ENCODE data around the gene WWC2. TPM values are rescaled to one million over a fixed set of nuclear protein-coding genes. Genes with fewer than 3 reads are reported as not detected.

WWC2 gene
- total RNA-seq, 1 donor from 2014 or later = 18.2 TPM

DNA sequence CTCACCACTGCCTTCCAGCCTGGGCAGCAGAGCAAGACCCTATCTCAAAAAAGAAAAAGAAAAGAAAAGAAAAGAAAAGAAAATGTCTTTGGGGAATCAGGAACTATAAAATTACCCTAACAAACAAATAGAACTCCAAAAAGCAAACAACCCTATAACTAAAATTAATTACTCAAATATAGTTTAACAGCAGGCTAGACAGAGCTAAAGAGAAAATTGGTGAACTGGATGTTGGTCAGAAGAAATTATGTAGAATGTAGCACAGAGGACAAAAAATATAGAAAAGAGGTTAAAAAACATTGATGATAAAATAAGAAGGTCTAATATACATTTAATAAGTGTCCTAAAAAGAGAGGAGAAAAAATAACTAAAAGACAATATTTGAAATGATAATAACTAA, 27.8 kb upstream of the WWC2 start:
- Mint-ChIP-seq H3K4me3 (ENCODE audit: unreplicated experiment) (no peak overlapping the region), H3K27me3 (ENCODE audit: unreplicated experiment) (no peaks in the 10 kb centered on the region), H3K4me1 (ENCODE audit: low read depth, unreplicated experiment) (no peaks in the 10 kb centered on the region), H3K27ac (ENCODE audit: unreplicated experiment) (no peak overlapping the region), H3K36me3 (ENCODE audit: unreplicated experiment) (peaks cover 29% of the 10 kb centered on the region), H3K9me3 (ENCODE audit: unreplicated experiment) (peaks cover 7% of the 10 kb centered on the region)
- TF ChIP-seq, protein P1, sequence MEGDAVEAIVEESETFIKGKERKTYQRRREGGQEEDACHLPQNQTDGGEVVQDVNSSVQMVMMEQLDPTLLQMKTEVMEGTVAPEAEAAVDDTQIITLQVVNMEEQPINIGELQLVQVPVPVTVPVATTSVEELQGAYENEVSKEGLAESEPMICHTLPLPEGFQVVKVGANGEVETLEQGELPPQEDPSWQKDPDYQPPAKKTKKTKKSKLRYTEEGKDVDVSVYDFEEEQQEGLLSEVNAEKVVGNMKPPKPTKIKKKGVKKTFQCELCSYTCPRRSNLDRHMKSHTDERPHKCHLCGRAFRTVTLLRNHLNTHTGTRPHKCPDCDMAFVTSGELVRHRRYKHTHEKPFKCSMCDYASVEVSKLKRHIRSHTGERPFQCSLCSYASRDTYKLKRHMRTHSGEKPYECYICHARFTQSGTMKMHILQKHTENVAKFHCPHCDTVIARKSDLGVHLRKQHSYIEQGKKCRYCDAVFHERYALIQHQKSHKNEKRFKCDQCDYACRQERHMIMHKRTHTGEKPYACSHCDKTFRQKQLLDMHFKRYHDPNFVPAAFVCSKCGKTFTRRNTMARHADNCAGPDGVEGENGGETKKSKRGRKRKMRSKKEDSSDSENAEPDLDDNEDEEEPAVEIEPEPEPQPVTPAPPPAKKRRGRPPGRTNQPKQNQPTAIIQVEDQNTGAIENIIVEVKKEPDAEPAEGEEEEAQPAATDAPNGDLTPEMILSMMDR (IDR thresholded peaks at IDR 0.05; ENCODE audit: partially characterized antibody, unreplicated experiment) = no peak
- no peak for DNase-seq

DNA sequence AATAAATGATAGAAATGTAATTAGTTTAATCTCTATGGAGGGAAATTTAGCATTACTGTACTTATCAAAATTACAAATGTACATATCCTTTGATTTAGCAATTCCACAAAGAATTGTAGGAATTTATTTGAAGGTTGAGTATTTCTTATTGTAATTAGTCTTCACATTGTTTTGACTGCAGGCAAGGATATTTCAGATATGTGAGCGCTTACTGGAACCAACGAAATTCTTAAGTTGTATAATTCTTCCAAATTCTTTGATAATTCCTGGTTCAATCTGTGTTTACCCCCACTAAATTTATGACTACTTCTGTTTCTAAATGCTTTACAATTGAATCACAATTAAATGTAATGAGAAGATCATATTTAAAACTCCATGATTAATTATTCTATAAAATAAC, 26.9 kb upstream of the WWC2 start:
- DNase-seq = no peak
- Mint-ChIP-seq H3K4me1 (ENCODE audit: low read depth, unreplicated experiment) (no peaks in the 10 kb centered on the region), H3K9me3 (ENCODE audit: unreplicated experiment) (peaks cover 7% of the 10 kb centered on the region), H3K27ac (ENCODE audit: unreplicated experiment) (no peak overlapping the region), H3K4me3 (ENCODE audit: unreplicated experiment) (no peak overlapping the region), H3K27me3 (ENCODE audit: unreplicated experiment) (no peaks in the 10 kb centered on the region), H3K36me3 (ENCODE audit: unreplicated experiment) (peaks cover 29% of the 10 kb centered on the region)
- TF ChIP-seq, protein P1 (IDR thresholded peaks at IDR 0.05; ENCODE audit: partially characterized antibody, unreplicated experiment) = no peak

DNA sequence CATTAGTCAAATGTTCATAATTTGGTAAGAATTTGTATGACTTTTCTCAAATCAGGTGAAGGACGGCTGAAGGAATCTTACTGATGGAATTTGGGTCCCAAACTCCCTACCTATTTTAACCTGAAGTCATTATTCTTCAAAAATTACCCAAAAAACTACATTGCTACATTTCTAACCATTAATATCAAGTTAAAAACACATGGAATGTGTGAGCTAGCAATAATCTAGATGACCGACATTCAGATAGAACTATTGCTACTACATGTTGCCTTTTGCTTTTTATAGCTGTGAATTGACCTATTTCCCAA, 25.3 kb upstream of the WWC2 start:
- Mint-ChIP-seq H3K4me3 (ENCODE audit: unreplicated experiment) (no peak overlapping the region), H3K27ac (ENCODE audit: unreplicated experiment) (no peak overlapping the region), H3K36me3 (ENCODE audit: unreplicated experiment) (peaks cover 20% of the 10 kb centered on the region), H3K27me3 (ENCODE audit: unreplicated experiment) (no peaks in the 10 kb centered on the region), H3K9me3 (ENCODE audit: unreplicated experiment) (peaks cover 5% of the 10 kb centered on the region), H3K4me1 (ENCODE audit: low read depth, unreplicated experiment) (no peaks in the 10 kb centered on the region)
- no peak for DNase-seq
- TF ChIP-seq, protein P1 (IDR thresholded peaks at IDR 0.05; ENCODE audit: partially characterized antibody, unreplicated experiment) = peak; percentile 39

GRCh38 chr4:183074288-183074990, 24.6 kb upstream of the WWC2 start:
- TF ChIP-seq, protein P1 (IDR thresholded peaks at IDR 0.05; ENCODE audit: partially characterized antibody, unreplicated experiment) = no peak
- peaks cover 4% of the 10 kb centered on the region for H3K9me3 Mint-ChIP-seq (ENCODE audit: unreplicated experiment)
- H3K27ac Mint-ChIP-seq (ENCODE audit: unreplicated experiment) = no peak overlapping the region
- no peak overlapping the region for H3K4me3 Mint-ChIP-seq (ENCODE audit: unreplicated experiment)
- DNase-seq = no peak
- peaks cover 17% of the 10 kb centered on the region for H3K36me3 Mint-ChIP-seq (ENCODE audit: unreplicated experiment)
- H3K4me1 Mint-ChIP-seq (ENCODE audit: low read depth, unreplicated experiment) = no peaks in the 10 kb centered on the region
- no peaks in the 10 kb centered on the region for H3K27me3 Mint-ChIP-seq (ENCODE audit: unreplicated experiment)

DNA sequence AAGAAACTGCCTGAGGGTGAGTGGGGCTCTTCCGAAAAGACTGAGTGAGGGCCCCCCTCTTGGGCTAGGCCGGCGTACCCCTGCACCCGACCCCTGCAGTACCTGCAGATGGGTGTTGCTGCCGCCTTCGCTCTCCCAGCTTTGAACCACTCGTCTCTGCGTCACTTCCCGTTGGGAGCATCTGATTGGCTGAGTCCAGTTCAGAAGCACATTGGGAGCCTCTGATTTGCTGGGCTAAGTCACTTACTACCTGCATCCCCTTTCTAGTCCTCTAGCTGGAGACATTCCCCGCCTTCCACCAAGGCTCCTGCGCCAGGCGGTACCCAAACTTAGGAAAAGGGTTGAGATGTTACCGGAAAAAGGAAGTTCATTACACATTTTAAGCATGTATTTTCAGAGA, 20.4 kb upstream of the WWC2 start:
- Mint-ChIP-seq H3K9me3 (ENCODE audit: unreplicated experiment) (no peaks in the 10 kb centered on the region), H3K4me1 (ENCODE audit: low read depth, unreplicated experiment) (peaks cover 2% of the 10 kb centered on the region), H3K4me3 (ENCODE audit: unreplicated experiment) (no peak overlapping the region), H3K36me3 (ENCODE audit: unreplicated experiment) (no peaks in the 10 kb centered on the region), H3K27ac (ENCODE audit: unreplicated experiment) (no peak overlapping the region), H3K27me3 (ENCODE audit: unreplicated experiment) (no peaks in the 10 kb centered on the region)
- TF ChIP-seq, protein P1 (IDR thresholded peaks at IDR 0.05; ENCODE audit: partially characterized antibody, unreplicated experiment) = no peak
- no peak for DNase-seq
